RWPE2 (cell line): ENCODE results near the gene CSNK1D.
A peak's percentile ranks its signal among the peaks of the same experiment; 100 is the strongest.

Experiments used
- ATAC-seq: fragments of 200-7000 bp; cut with Tn5 transposase; 3 replicates; pipeline ENCODE4 v1.9.1; 2021; ENCODE audit warnings: low read depth
- DNase-seq: peaks from one replicate; pipeline ENCODE4 v3.0.0-alpha.2; 2020; ENCODE audit warnings: low spot score
- H3K27ac ChIP-seq: fragments of 450-650 bp; 2 replicates; pipeline ENCODE4 v1.5.1; 2017; ENCODE audit warnings: mild to moderate bottlenecking; ENCODE audit not compliant: poor library complexity, severe bottlenecking
- H3K27me3 ChIP-seq: fragments of 250-450 bp; sonication (Bioruptor Pico); 2 replicates; pipeline ENCODE4 v1.5.1; 2021; ENCODE audit warnings: mild to moderate bottlenecking, moderate library complexity; ENCODE audit not compliant: insufficient read depth, poor library complexity, severe bottlenecking
- H3K36me3 ChIP-seq: fragments of 250-450 bp; sonication (Bioruptor Pico); 2 replicates; pipeline ENCODE4 v1.5.1; 2020; ENCODE audit warnings: low read depth, mild to moderate bottlenecking, moderate library complexity
- H3K4me1 ChIP-seq: fragments of 250-450 bp; sonication (Bioruptor Pico); 2 replicates; pipeline ENCODE4 v1.5.1; 2021; ENCODE audit warnings: mild to moderate bottlenecking, moderate library complexity; ENCODE audit not compliant: insufficient read depth, poor library complexity, severe bottlenecking
- H3K4me3 ChIP-seq: fragments of 250-450 bp; sonication (Bioruptor Pico); 2 replicates; pipeline ENCODE4 v1.5.1; 2021; ENCODE audit warnings: mild to moderate bottlenecking, moderate library complexity; ENCODE audit not compliant: severe bottlenecking
- H3K9me3 ChIP-seq: fragments of 250-450 bp; sonication (Bioruptor Pico); 2 replicates; pipeline ENCODE4 v1.5.1; 2021; ENCODE audit warnings: mild to moderate bottlenecking, moderate library complexity; ENCODE audit not compliant: severe bottlenecking
- TF ChIP-seq, protein P1 (sequence below): fragments of 450-650 bp; IDR thresholded peaks from one replicate; pipeline ENCODE4 v1.5.1; 2017; ENCODE audit warnings: mild to moderate bottlenecking, moderate library complexity; ENCODE audit not compliant: poor library complexity, severe bottlenecking

Gene CSNK1D

DNA sequence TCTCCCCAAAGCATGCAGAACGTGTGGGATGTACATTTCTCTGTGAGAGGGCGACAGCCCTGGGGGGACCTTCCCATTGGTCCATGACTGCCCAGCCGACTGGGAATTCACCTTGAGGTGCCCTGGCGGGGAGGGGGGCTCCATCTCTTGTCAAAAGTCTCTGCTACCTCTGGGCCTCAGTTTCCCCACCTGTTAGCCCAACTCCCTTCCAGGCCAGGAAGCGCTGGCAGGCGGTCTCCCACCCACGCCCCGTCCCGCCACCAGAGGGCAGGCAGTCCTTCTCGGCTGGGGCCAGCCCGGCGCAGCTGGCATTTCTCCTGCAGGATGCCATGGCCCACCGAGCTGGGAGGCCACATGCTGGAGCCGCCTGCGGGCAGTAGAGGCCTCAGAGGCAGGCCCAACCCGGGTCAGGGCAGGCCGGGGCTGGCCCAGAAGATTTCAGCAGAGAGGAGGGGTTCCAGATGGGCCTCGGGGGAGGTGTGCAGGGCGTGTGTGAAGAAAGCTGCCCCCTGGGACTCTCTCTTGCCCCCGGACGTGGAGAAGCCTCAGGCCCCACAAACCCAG lies 27.3 kb upstream of the CSNK1D start:
- no peaks in the 10 kb centered on the region for H3K36me3 ChIP-seq
- H3K27me3 ChIP-seq, result no peaks in the 10 kb centered on the region
- H3K4me3 ChIP-seq, result no peak overlapping the region
- peaks cover 42% of the 10 kb centered on the region for H3K4me1 ChIP-seq
- TF ChIP-seq, protein P1, sequence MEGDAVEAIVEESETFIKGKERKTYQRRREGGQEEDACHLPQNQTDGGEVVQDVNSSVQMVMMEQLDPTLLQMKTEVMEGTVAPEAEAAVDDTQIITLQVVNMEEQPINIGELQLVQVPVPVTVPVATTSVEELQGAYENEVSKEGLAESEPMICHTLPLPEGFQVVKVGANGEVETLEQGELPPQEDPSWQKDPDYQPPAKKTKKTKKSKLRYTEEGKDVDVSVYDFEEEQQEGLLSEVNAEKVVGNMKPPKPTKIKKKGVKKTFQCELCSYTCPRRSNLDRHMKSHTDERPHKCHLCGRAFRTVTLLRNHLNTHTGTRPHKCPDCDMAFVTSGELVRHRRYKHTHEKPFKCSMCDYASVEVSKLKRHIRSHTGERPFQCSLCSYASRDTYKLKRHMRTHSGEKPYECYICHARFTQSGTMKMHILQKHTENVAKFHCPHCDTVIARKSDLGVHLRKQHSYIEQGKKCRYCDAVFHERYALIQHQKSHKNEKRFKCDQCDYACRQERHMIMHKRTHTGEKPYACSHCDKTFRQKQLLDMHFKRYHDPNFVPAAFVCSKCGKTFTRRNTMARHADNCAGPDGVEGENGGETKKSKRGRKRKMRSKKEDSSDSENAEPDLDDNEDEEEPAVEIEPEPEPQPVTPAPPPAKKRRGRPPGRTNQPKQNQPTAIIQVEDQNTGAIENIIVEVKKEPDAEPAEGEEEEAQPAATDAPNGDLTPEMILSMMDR, result peak; percentile 69
- H3K9me3 ChIP-seq, result no peaks in the 10 kb centered on the region
- peak; percentile 80 for DNase-seq
- ATAC-seq, result no peak
- no peak overlapping the region for H3K27ac ChIP-seq

DNA sequence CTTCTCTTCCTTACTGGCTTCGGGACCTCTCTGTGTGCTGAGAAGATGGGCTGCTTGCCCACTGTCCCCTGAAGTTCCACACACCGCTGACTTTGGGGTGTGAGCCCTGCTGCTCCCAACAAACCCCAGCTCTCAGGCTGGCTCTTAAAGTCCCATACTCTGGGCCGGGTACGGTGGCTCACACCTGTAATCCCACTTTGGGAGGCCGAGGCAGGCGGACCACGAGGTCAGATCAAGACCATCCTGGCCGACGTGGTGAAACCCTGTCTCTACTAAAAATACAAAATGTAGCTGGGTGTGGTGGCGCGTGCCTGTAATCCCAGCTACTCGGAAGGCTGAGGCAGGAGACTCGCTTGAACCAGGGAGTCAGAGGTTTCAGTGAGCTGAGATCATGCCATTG lies 26.7 kb upstream of the CSNK1D start:
- DNase-seq (no peak), ATAC-seq (no peak)
- H3K27me3 ChIP-seq, result no peaks in the 10 kb centered on the region
- H3K9me3 ChIP-seq, result no peaks in the 10 kb centered on the region
- TF ChIP-seq, protein P1, result no peak
- H3K4me1 ChIP-seq, result peaks cover 48% of the 10 kb centered on the region
- no peak overlapping the region for H3K4me3 ChIP-seq
- no peaks in the 10 kb centered on the region for H3K36me3 ChIP-seq
- H3K27ac ChIP-seq, result no peak overlapping the region

DNA sequence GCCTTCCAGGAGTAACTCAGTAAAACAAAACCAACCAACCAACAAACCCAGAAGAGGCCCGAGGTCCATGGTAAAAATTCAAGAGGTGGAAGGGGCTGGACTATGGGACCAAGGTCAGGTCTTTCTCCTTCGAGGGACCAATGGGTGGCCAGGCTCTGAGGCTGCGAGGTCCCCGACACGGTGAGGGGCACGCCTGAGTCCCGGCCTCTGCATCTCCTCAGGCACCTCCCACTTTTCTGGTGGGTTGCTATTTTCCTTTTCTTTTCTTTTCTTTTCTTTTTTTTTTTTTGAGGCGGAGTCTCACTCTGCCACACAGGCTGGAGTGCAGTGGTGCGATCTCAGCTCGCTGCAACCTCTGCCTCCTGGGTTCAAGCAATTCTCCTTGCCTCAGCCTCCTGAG lies 26.0 kb upstream of the CSNK1D start:
- H3K4me3 ChIP-seq, result no peak overlapping the region
- no peak for DNase-seq
- TF ChIP-seq, protein P1, result no peak
- ATAC-seq, result no peak
- H3K27me3 ChIP-seq, result no peaks in the 10 kb centered on the region
- H3K36me3 ChIP-seq, result no peaks in the 10 kb centered on the region
- H3K27ac ChIP-seq, result peak overlapping the region; percentile 99
- peaks cover 56% of the 10 kb centered on the region for H3K4me1 ChIP-seq
- H3K9me3 ChIP-seq, result no peaks in the 10 kb centered on the region

DNA sequence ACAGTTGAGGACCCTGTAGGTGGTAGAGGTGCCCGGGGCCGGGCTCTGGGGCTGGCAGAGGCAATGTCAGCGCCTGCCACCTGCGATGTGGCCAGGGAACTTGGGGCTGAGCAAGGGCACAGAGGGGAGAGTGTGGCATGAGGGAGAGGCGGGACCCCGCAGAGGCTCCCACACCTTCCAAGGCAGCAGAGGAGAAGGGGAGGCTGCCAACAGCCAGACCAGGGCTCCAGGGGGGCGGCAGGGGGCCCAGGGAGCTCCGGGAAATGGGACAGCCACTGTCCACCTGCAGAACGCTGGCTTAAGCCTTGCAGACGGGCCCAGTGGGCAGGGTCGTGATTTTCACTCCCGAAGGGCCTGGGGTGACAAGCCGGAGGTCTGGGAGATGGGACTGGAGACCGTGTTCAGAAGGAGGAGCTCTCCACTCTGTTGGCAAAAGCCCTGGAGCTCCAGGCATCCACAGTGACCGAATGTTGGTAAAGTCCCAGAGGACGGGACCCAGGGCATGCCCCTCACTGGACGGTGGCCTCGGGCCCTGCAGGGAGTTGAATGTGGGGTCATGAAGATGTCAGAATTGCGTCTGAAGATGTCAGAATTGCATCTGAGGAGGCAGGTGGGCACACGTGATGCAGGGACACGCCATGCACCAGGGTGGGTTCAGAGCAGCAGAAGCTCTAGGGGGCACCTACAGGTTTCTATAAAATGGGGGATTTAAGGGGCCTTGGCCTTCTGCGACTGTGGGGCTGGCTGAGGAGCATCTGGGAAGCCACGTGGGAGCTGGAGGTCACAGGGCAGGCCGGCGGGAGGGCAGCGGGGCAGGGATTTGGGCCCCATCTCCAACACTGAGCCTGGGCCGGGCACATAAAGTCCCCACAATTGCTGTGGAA lies 25.3 kb upstream of the CSNK1D start:
- DNase-seq, result no peak
- no peak for ATAC-seq
- H3K9me3 ChIP-seq, result no peaks in the 10 kb centered on the region
- peaks cover 62% of the 10 kb centered on the region for H3K4me1 ChIP-seq
- H3K36me3 ChIP-seq, result peaks cover 4% of the 10 kb centered on the region; the same call in 1 of the 2 replicates
- no peaks in the 10 kb centered on the region for H3K27me3 ChIP-seq
- H3K27ac ChIP-seq, result peak overlapping the region; percentile 99
- peak overlapping the region; percentile 17 for H3K4me3 ChIP-seq
- TF ChIP-seq, protein P1, result no peak
